Colonic mucosa (tissue), 4 donors: ENCODE results near the gene DENND2D. TPM values are rescaled to one million over a fixed set of nuclear protein-coding genes. Genes with fewer than 3 reads are reported as not detected.

Experiments
- DNase-seq: peaks from one replicate; pipeline ENCODE4 v3.0.0-alpha.2; 2020
- H3K27ac ChIP-seq: fragments of 200-600 bp; one replicate; pipeline ENCODE4 v1.8.0; 2021
- H3K27me3 ChIP-seq: fragments of 200-600 bp; one replicate; pipeline ENCODE4 v1.8.0; 2021
- H3K36me3 ChIP-seq: fragments of 200-600 bp; one replicate; pipeline ENCODE4 v1.8.0; 2021
- H3K4me1 ChIP-seq: fragments of 200-600 bp; one replicate; pipeline ENCODE4 v1.8.0; 2021; ENCODE audit warnings: mild to moderate bottlenecking
- H3K4me3 ChIP-seq: fragments of 200-600 bp; one replicate; pipeline ENCODE4 v1.8.0; 2021
- H3K9ac ChIP-seq, 2 donors: one replicate each; pipeline ENCODE4 v1.7.0; 2013; ENCODE audit warnings: control low read depth in 2 of 2, low read depth in 2 of 2, low read length in 2 of 2
- H3K9me3 ChIP-seq: fragments of 200-600 bp; one replicate; pipeline ENCODE4 v1.8.0; 2021
- CTCF ChIP-seq: fragments of 200-600 bp; IDR thresholded peaks from one replicate; pipeline ENCODE4 v1.8.0; 2022; ENCODE audit warnings: antibody characterized with exemption, mild to moderate bottlenecking
- intact Hi-C: fragments of 100-400 bp; cut with DNase I; formaldehyde crosslinking; loops from one replicate; pipeline ENCODE4 v1.14.1; 2022
- total RNA-seq, 2 donors: library from RNA; stranded (reverse); fragmentation: NEBNext Ultra II Directional in 1 of 2; extraction: Animal tissue kit (Norgen Biotek cat#: 25700) in 1 of 2; gene quantifications; one replicate each; pipeline ENCODE4 v1.2.1, GENCODE V29; 2021
- donor health status: healthy.
- donor health status: DM: no; HTN: no; CAD: no.
- donor health status: DM: no; HTN: no; CAD: no.

The DENND2D gene
- total RNA-seq, 2 donors from 2014 or later, result 51.0 to 65.2 TPM

DNA sequence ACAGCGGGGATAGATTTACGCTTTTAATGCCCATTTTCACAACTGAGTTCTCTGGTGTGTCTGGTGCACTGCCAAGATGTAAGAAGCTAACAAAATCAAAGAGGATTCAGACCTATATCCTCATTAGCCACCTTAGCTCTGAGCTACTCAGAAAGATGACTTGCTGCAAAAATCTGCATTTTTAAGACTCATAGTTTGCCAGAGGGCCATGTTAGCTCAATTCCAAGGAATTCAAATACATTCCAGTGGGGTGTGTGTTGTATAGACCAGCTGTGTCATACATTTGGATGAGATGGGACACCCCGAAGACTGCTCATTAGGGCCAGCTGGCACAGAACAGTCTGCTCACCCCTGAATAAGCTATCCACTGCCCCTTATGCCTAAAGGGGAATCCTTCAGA, 8.9 kb downstream of the DENND2D start:
- Histone ChIP-seq H3K27ac (peak overlapping the region; percentile 68), H3K4me1 (peaks cover 5% of the 10 kb centered on the region), H3K9me3 (no peaks in the 10 kb centered on the region), H3K27me3 (no peaks in the 10 kb centered on the region), H3K9ac (no peak overlapping the region), H3K36me3 (peaks cover 8% of the 10 kb centered on the region), H3K4me3 (no peak overlapping the region)
- TF ChIP-seq CTCF, result no peak
- intact Hi-C loops, result no loop called here
- DNase-seq, result no peak

GRCh38 chr1:111190931-111191451, 9.5 kb downstream of the DENND2D start:
- Histone ChIP-seq H3K36me3 (peaks cover 8% of the 10 kb centered on the region), H3K9ac (no peak overlapping the region), H3K4me1 (peaks cover 5% of the 10 kb centered on the region), H3K27me3 (no peaks in the 10 kb centered on the region), H3K9me3 (no peaks in the 10 kb centered on the region), H3K4me3 (no peak overlapping the region), H3K27ac (no peak overlapping the region)
- no peak for TF ChIP-seq CTCF
- intact Hi-C loops, result no loop called here
- no peak for DNase-seq

DNA sequence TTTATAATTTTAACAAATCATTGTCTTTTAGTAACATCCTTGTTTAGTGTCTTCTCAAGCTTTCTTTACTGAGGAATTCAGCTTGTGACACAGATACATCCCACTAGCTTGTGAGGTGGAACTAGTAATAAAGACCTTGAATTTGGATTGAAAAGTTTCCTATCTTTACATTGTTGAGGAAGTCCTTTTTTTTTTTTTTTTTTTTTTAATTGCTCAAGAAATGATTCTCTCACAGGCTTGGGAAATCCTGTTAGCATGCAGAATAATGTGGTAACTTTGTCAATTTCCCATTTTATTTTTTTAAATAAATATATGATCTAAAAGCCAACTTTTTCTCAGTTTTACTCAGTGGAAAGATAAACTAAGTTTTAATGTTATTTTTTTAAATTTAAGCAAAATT, 15.8 kb downstream of the DENND2D start:
- intact Hi-C loops, result no loop called here
- H3K9ac ChIP-seq, result no peak overlapping the region

DNA sequence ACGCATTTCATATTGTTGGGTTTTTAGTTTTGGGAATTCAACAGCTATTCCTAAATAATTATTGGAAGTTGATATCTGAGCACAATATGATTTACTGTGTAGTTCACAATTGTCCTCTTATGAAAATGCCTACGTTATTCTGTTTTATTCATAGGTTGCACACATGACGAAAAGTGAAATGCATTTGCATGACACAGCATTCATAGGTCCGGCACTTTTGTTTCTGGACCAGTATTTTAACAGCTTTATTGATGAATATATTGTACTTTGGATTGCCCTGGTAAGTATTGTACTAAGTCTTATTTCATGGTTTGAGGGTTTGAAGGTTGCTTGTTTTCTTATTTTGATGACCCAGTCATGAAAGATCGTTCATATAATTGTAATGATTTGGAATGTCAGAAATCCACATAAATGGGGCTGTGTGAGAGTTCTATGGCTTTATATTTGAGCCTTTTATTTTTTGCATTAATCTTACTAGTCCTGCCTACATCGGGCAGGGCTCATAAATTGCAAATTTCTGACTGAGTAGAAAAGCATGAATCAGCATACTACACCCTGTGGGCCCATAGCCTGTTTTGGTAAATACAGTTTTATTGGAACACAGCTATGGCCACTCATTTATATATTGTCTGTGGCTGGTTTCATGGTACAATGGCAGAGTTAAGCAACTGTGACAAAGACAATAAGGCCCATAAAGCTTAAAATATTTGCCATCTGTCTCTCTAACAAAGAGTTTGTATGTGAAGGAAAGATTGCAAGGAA, 17.0 kb downstream of the DENND2D start:
- H3K27ac ChIP-seq, result no peak overlapping the region

More for the DNA sequence above, 15.8 kb downstream of the DENND2D start:
- no peaks in the 10 kb centered on the region for H3K27me3 ChIP-seq
- no peak for DNase-seq
- no peak overlapping the region for H3K27ac ChIP-seq
- H3K4me1 ChIP-seq, result no peaks in the 10 kb centered on the region
- H3K9me3 ChIP-seq, result no peaks in the 10 kb centered on the region
- peaks cover 8% of the 10 kb centered on the region for H3K36me3 ChIP-seq
- no peak overlapping the region for H3K4me3 ChIP-seq
- TF ChIP-seq CTCF, result no peak

GRCh38 chr1:111182052-111182451, 18.4 kb downstream of the DENND2D start:
- peaks cover under 1% of the 10 kb centered on the region for H3K36me3 ChIP-seq

More for the DNA sequence above, 17.0 kb downstream of the DENND2D start:
- Histone ChIP-seq H3K36me3 (peaks cover 8% of the 10 kb centered on the region), H3K9me3 (no peaks in the 10 kb centered on the region), H3K27me3 (no peaks in the 10 kb centered on the region), H3K9ac (no peak overlapping the region), H3K4me3 (no peak overlapping the region), H3K4me1 (no peaks in the 10 kb centered on the region)
- TF ChIP-seq CTCF, result no peak
- no peak for DNase-seq
- intact Hi-C loops, result no loop called here

More at GRCh38 chr1:111182052-111182451, 18.4 kb downstream of the DENND2D start:
- intact Hi-C loops, result no loop called here
- no peaks in the 10 kb centered on the region for H3K4me1 ChIP-seq
- no peak overlapping the region for H3K4me3 ChIP-seq
- H3K9me3 ChIP-seq, result no peaks in the 10 kb centered on the region
- H3K9ac ChIP-seq, result no peak overlapping the region
- no peaks in the 10 kb centered on the region for H3K27me3 ChIP-seq
- DNase-seq, result no peak
- no peak overlapping the region for H3K27ac ChIP-seq
- no peak for TF ChIP-seq CTCF
